HEK293 (cell line): ENCODE measurements around the gene ANO7.

Experiments used
- CTCF ChIA-PET: fragments of 350-600 bp; formaldehyde crosslinking; extraction: SDS; loops from one replicate; lab custom pipeline; 2021; ENCODE audit warnings: antibody characterized with exemption; lab: Yijun Ruan, JAX
- POLR2A ChIA-PET: fragments of 300-600 bp; formaldehyde crosslinking; extraction: SDS; loops from one replicate; lab custom pipeline; 2020; ENCODE audit warnings: antibody characterized with exemption, inconsistent platforms; lab: Yijun Ruan, JAX
- H3K27ac ChIP-seq: fragments of 200-500 bp; sonication (Bioruptor generic); 2 replicates; pipeline ENCODE4 v1.5.1; 2014; ENCODE audit warnings: low read depth, low read length, control low read depth, inconsistent platforms; ENCODE audit errors: extremely low read depth
- H3K36me3 ChIP-seq, 2 experiments: fragments of 200-500 bp in 1 of 2; sonication (Bioruptor generic) in 1 of 2; 1 replicate in 1 of 2; 2 replicates in 1 of 2; pipeline ENCODE4 v1.5.1; 2014 to 2017; ENCODE audit warnings: inconsistent platforms in 2 of 2, low read length in 2 of 2; ENCODE audit not compliant: control insufficient read depth in 2 of 2, insufficient read depth in 1 of 2
- H3K4me1 ChIP-seq: fragments of 200-500 bp; sonication (Bioruptor generic); 2 replicates; pipeline ENCODE4 v1.5.1; 2014; ENCODE audit warnings: mild to moderate bottlenecking, low read length, inconsistent platforms; ENCODE audit not compliant: control insufficient read depth, insufficient read depth
- H3K4me3 ChIP-seq: 2 replicates; pipeline ENCODE4 v1.5.1; 2011; ENCODE audit warnings: low read depth, mild to moderate bottlenecking, control low read depth, low read length, moderate library complexity
- H3K9me3 ChIP-seq: fragments of 200-500 bp; sonication (Bioruptor generic); 2 replicates; pipeline ENCODE4 v1.5.1; 2014; ENCODE audit warnings: low read depth, low read length, inconsistent platforms; ENCODE audit not compliant: control insufficient read depth, insufficient read depth
- PRDM6 ChIP-seq: fragments of 450-650 bp; formaldehyde crosslinking; IDR thresholded peaks from 2 replicates; pipeline ENCODE4 v1.5.1; 2017; ENCODE audit warnings: missing biosample characterization, missing genetic modification characterization
- RBAK ChIP-seq: fragments of 450-650 bp; formaldehyde crosslinking; IDR thresholded peaks from 2 replicates; pipeline ENCODE4 v1.5.1; 2016; ENCODE audit warnings: missing biosample characterization, missing genetic modification characterization
- ZBTB10 ChIP-seq: fragments of 450-650 bp; formaldehyde crosslinking; IDR thresholded peaks from 2 replicates; pipeline ENCODE4 v1.5.1; 2016; ENCODE audit warnings: missing biosample characterization, missing genetic modification characterization
- ZNF223 ChIP-seq: fragments of 450-650 bp; formaldehyde crosslinking; IDR thresholded peaks from 2 replicates; pipeline ENCODE4 v1.5.1; 2016; ENCODE audit warnings: missing biosample characterization, missing genetic modification characterization
- ZNF404 ChIP-seq: fragments of 450-650 bp; formaldehyde crosslinking; IDR thresholded peaks from 2 replicates; pipeline ENCODE4 v1.5.1; 2017; ENCODE audit warnings: missing biosample characterization, missing genetic modification characterization
- ZNF473 ChIP-seq: fragments of 450-650 bp; formaldehyde crosslinking; IDR thresholded peaks from 2 replicates; pipeline ENCODE4 v1.5.1; 2017; ENCODE audit warnings: missing biosample characterization, missing genetic modification characterization
- ZNF560 ChIP-seq: fragments of 450-650 bp; formaldehyde crosslinking; IDR thresholded peaks from 2 replicates; pipeline ENCODE4 v1.5.1; 2017; ENCODE audit warnings: missing biosample characterization, missing genetic modification characterization, borderline replicate concordance
- ZNF621 ChIP-seq: fragments of 450-650 bp; formaldehyde crosslinking; IDR thresholded peaks from 2 replicates; pipeline ENCODE4 v1.5.1; 2017; ENCODE audit warnings: missing biosample characterization, missing genetic modification characterization
- ZNF701 ChIP-seq: fragments of 450-650 bp; formaldehyde crosslinking; IDR thresholded peaks from 2 replicates; pipeline ENCODE4 v1.5.1; 2016; ENCODE audit warnings: missing biosample characterization, missing genetic modification characterization
- ZNF707 ChIP-seq: fragments of 450-650 bp; formaldehyde crosslinking; IDR thresholded peaks from 2 replicates; pipeline ENCODE4 v1.5.1; 2016; ENCODE audit warnings: missing biosample characterization, missing genetic modification characterization
- ZNF76 ChIP-seq: fragments of 450-650 bp; formaldehyde crosslinking; IDR thresholded peaks from 2 replicates; pipeline ENCODE4; 2016; ENCODE audit warnings: low read depth, missing biosample characterization, missing genetic modification characterization, borderline replicate concordance
- ZNF776 ChIP-seq: fragments of 450-650 bp; formaldehyde crosslinking; IDR thresholded peaks from 2 replicates; pipeline ENCODE4 v1.5.0; 2017; ENCODE audit warnings: missing biosample characterization, missing genetic modification characterization, borderline replicate concordance
- ZNF777 ChIP-seq: fragments of 450-650 bp; formaldehyde crosslinking; IDR thresholded peaks from 2 replicates; pipeline ENCODE4 v1.5.1; 2017; ENCODE audit warnings: missing biosample characterization, missing genetic modification characterization, borderline replicate concordance
- TF ChIP-seq, protein P1 (sequence below): fragments of 450-650 bp; formaldehyde crosslinking; IDR thresholded peaks from 2 replicates; pipeline ENCODE4 v1.5.0; 2017; ENCODE audit warnings: missing biosample characterization, missing genetic modification characterization, borderline replicate concordance
- TF ChIP-seq, protein P2 (sequence below): fragments of 450-650 bp; formaldehyde crosslinking; IDR thresholded peaks from 2 replicates; pipeline ENCODE4 v1.5.1; 2016; ENCODE audit warnings: missing biosample characterization, missing genetic modification characterization, low read depth
- TF ChIP-seq, protein P3 (sequence below): fragments of 450-650 bp; formaldehyde crosslinking; IDR thresholded peaks from 2 replicates; pipeline ENCODE4 v1.5.1; 2016; ENCODE audit warnings: missing biosample characterization, missing genetic modification characterization

Gene ANO7

DNA sequence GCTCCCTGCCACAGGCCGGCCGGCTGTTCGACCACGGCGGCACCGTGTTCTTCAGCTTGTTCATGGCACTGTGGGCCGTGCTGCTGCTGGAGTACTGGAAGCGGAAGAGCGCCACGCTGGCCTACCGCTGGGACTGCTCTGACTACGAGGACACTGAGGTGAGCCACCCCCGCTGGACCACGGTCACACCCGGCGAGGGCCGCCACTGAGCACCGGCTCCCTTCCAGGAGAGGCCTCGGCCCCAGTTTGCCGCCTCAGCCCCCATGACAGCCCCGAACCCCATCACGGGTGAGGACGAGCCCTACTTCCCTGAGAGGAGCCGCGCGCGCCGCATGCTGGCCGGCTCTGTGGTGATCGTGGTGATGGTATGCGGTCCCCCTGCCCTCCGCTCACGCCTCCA is 20.8 kb downstream of the ANO7 start:
- Histone ChIP-seq H3K4me1 (no peaks in the 10 kb centered on the region), H3K36me3 (no peaks in the 10 kb centered on the region), H3K27ac (no peak overlapping the region)
- ChIA-PET POLR2A (no interaction called here), CTCF (no interaction called here)
- TF ChIP-seq ZNF701 (tag by site-specific recombination) (no peak), ZNF621 (no peak), ZNF223 (tag by site-specific recombination) (no peak), ZNF560 (tag by site-specific recombination) (no peak), ZNF76 (tag by site-specific recombination) (no peak), ZNF776 (no peak), ZNF707 (tag by site-specific recombination) (no peak), ZBTB10 (tag by site-specific recombination) (no peak), PRDM6 (tag by site-specific recombination) (no peak), RBAK (tag by site-specific recombination) (no peak)
- TF ChIP-seq, all 188 proteins: peak for 0
- Histone ChIP-seq H3K4me3 (no peak overlapping the region), H3K9me3 (no peaks in the 10 kb centered on the region)

DNA sequence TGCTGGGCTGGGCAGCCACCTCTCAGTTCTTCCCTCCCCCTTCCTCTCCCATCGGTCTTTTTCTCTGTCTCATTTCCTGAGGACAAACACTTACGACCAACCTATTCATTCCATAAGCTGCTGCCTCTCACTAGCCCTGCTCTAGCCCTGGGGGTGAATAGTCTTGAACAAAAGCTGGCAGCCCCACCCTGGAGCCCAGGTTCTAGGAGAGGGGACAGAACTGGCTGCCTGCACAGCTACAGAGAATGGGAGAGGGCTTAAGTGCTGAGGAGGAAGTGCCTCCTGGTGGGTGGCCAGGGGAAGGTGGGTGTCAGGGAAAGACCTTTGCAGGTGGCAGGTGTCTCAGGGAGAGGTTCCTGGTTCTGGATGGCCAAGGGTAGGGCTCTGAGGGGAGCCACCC is 22.8 kb downstream of the ANO7 start:
- H3K9me3 ChIP-seq, result no peaks in the 10 kb centered on the region
- no peak for TF ChIP-seq ZNF404 (tag by site-specific recombination)
- TF ChIP-seq, protein P1, sequence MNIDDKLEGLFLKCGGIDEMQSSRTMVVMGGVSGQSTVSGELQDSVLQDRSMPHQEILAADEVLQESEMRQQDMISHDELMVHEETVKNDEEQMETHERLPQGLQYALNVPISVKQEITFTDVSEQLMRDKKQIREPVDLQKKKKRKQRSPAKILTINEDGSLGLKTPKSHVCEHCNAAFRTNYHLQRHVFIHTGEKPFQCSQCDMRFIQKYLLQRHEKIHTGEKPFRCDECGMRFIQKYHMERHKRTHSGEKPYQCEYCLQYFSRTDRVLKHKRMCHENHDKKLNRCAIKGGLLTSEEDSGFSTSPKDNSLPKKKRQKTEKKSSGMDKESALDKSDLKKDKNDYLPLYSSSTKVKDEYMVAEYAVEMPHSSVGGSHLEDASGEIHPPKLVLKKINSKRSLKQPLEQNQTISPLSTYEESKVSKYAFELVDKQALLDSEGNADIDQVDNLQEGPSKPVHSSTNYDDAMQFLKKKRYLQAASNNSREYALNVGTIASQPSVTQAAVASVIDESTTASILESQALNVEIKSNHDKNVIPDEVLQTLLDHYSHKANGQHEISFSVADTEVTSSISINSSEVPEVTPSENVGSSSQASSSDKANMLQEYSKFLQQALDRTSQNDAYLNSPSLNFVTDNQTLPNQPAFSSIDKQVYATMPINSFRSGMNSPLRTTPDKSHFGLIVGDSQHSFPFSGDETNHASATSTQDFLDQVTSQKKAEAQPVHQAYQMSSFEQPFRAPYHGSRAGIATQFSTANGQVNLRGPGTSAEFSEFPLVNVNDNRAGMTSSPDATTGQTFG (tag by site-specific recombination), result no peak
- TF ChIP-seq, protein P2, sequence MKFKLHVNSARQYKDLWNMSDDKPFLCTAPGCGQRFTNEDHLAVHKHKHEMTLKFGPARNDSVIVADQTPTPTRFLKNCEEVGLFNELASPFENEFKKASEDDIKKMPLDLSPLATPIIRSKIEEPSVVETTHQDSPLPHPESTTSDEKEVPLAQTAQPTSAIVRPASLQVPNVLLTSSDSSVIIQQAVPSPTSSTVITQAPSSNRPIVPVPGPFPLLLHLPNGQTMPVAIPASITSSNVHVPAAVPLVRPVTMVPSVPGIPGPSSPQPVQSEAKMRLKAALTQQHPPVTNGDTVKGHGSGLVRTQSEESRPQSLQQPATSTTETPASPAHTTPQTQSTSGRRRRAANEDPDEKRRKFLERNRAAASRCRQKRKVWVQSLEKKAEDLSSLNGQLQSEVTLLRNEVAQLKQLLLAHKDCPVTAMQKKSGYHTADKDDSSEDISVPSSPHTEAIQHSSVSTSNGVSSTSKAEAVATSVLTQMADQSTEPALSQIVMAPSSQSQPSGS (tag by site-specific recombination), result no peak
- TF ChIP-seq ZNF473 (tag by site-specific recombination), result no peak
- no peak overlapping the region for H3K4me3 ChIP-seq
- H3K36me3 ChIP-seq, result no peaks in the 10 kb centered on the region
- no peaks in the 10 kb centered on the region for H3K4me1 ChIP-seq
- H3K27ac ChIP-seq, result no peak overlapping the region
- POLR2A ChIA-PET, result no interaction called here
- CTCF ChIA-PET, result no interaction called here

DNA sequence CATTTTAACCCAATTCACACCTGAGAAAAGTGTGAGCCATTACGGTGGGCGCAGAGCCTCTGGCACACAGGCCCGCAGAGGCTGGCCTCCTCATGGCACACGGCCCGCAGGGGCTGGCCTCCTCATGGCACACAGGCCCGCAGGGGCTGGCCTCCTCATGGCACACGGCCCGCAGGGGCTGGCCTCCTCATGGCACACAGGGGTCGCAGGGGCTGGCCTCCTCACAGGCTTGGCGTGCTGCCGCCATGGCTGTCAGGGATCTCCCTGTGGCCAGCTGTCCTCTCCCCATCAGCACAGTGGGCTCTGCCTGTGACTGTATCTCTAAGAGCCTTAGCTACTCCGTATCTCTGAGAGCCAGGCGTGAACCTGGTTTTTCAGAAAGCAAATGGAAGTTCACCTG is 24.6 kb downstream of the ANO7 start:
- ChIA-PET CTCF (no interaction called here), POLR2A (no interaction called here)

More for the DNA sequence above, 24.6 kb downstream of the ANO7 start:
- H3K36me3 ChIP-seq, result no peaks in the 10 kb centered on the region
- no peaks in the 10 kb centered on the region for H3K4me1 ChIP-seq
- H3K27ac ChIP-seq, result no peak overlapping the region
- no peaks in the 10 kb centered on the region for H3K9me3 ChIP-seq
- TF ChIP-seq, protein P3, sequence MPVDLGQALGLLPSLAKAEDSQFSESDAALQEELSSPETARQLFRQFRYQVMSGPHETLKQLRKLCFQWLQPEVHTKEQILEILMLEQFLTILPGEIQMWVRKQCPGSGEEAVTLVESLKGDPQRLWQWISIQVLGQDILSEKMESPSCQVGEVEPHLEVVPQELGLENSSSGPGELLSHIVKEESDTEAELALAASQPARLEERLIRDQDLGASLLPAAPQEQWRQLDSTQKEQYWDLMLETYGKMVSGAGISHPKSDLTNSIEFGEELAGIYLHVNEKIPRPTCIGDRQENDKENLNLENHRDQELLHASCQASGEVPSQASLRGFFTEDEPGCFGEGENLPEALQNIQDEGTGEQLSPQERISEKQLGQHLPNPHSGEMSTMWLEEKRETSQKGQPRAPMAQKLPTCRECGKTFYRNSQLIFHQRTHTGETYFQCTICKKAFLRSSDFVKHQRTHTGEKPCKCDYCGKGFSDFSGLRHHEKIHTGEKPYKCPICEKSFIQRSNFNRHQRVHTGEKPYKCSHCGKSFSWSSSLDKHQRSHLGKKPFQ, result 0 out of 2 replicates have a peak, but pooled peaks have one; percentile 31
- TF ChIP-seq ZNF777 (tag by site-specific recombination), result no peak
- H3K4me3 ChIP-seq, result no peak overlapping the region
